ENCODE measurements around the gene ADGRF1.
"Not testable (repeated sequence)": the region's sequence is repeated elsewhere in the genome, so short reads cannot be mapped to it uniquely, and the experiment has no call there.

Gene ADGRF1

DNA sequence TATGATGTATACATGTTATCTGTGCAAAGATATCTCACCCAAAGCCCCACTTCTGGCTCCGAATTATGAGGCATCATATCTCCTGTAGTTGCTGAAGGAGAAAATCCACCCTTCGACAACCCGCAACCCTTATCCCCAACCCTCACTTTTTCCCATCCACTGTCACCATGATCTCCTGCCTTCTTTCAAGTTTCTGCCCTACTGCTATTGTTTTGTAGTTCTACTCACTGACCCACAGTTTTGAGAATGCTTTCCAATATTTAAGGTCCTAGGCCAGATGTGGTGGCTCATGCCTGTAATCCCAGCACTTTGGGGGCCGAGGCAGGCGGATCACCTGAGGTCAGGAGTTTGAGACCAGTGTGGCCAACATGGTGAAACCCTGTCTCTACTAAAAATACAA, 22.2 kb downstream of the ADGRF1 start:
- no peak for DNase-seq

DNA sequence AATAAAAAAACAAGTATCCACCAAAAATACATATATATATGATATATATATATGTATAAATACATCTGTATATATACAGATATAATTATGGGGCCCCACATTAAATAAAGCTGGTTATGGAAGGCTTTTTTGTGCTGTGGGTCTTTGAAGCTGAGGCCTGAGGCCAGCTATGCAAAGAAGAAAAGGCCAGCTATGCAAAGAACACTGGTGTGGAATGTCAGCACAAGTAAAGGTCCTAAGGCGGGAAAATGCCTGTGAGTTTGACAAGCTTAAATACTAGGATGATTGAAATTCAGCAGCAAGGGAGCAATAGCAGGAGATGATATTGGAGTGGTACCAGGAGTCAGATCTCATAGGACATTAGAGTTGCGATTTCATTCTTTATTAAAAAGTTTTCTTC, 25.2 kb downstream of the ADGRF1 start:
- no peak for DNase-seq

DNA sequence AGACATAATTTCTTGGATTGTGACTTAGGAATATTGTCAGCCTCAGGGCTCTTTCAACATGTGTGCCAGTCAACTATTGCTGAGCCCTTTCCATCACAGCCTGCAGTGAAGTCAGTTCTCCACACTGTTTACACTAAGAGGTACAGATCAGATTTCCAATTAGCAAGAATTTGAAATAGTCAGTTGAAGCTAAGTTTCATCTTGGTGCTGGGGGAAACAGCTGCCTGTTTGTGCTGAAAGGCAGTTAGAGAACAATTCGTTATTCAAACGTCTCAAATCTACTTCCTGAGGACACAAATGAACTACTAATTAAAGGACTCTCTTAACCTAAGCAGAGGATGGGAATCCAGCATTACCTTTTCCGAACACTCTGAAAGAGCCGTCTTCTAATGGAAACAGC, 25.9 kb downstream of the ADGRF1 start:
- DNase-seq, result no peak

DNA sequence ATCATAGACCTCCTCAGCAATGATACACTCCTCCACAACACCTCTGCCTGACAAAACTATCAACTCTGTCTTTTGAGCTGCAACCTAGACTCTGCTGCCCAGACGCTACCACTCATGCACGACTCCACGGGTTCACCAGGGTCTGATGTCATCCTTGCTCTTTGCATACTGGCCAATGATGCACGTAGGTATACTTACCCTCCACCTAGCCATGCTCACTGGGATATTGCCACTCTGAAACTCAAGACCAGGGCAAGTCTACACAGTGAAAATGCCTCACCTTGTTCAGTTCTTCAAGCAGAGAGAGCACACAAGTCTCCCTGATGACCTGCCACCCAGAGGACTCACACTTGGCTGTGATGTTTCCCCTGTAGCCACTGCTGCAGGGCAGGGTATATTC, 27.7 kb downstream of the ADGRF1 start:
- DNase-seq, result no peak

DNA sequence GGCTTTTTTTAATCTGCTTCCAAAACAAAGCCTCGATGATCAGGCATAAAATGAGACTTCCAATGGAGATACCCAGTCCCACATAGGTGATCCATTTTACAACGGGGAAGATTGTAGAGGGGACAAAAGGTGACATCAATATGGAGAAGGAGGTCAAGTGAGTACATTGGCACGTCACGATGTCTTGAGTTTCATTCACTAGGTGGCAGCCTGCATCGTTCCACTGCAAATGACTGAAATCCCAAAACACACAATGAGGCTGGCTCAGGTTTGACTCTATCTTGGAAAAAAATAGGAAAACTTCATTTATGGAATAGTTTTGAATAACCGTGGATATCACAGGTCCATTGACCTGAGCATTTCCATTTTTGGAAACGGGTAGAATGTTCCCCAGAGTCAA, 32.5 kb downstream of the ADGRF1 start:
- no peak for DNase-seq

DNA sequence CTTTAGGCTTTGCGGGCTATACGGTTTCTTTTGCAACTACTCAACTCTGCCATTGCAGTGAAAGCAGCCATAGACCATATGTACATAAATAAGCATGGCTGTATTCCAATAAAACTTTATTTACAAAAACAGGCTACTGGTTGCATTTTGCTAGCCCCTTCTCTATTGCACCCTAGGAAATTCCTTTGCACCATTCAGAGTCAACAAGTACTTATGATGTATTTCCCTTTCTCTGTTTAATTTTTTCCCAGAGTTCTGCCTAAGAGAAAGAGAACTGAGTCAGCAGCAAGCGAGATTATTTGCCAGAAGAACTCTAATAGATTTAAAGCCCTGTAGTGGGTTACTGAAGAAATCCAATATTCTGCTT, 33.8 kb downstream of the ADGRF1 start:
- no peak for DNase-seq

DNA sequence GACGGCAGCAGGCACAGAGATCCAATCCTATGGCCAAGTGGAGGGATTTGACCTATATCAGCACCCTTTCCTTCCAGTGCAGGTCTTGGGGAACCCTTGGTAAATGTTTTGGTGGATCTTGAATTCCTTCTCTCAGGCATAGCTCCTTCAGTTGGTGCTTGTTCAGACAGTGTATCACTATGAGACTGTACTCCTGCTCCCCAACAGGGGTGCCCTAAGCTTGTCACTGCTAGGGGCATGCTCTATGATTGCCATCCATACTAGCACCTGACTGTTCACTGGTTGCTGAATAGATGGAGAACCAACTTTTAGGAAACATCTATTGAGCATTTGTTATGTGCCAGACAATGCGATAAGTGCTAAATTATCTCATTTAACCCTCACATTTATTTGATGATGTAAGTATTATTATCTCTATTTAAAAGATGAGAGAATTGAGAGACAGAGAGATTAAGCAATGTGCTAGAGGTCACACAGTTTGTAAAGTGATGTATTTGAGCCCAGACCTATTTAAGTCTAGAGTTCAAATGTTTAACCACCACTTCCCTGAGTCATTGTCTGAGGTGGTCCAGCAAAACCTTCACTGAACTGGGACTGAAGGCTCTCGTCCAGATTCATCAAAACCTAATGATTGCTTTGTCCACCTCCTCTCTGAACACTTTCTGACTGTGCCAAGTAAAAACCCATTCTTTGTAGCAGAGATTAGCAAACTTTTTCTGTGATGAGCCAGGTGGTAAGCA, 34.3 kb downstream of the ADGRF1 start:
- DNase-seq, result no peak

DNA sequence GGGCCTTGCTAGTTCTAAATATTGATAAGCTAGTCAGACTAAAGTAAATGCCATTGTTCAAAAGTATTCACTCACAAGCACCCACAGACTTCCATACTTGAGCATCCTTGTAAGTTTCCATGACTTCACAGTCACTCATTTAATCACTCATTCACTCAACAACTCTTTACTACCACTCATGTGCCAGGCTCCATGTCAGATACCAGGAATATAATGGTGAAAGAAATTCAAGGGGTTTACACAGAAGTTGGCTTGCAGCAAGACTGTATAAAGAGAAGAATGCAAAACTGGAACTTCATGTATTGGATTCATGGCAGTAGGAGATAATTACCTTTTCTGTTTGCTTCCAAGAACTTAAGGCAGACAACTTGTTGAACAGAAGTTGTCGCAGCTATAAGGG, 36.6 kb downstream of the ADGRF1 start:
- DNase-seq, result no peak

DNA sequence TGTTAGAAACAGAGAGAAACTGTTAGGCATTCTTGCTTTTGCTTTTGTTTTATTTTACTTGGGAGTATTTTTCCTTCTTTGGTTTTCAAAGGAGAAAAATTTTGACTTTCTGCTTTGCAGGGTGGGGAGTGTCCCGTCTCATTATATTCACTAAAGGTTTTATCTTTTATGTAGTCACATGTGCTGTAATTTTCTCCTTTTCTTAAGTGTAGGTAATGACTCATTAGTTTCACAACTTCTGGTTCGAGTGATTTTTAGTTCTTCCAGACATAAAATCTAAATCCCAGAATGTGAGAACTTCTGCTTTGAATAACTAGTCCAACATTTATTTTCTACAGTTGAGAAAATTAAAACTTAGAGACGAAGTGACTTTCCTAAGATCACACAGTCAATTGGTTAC, 37.7 kb downstream of the ADGRF1 start:
- DNase-seq, result no peak

DNA sequence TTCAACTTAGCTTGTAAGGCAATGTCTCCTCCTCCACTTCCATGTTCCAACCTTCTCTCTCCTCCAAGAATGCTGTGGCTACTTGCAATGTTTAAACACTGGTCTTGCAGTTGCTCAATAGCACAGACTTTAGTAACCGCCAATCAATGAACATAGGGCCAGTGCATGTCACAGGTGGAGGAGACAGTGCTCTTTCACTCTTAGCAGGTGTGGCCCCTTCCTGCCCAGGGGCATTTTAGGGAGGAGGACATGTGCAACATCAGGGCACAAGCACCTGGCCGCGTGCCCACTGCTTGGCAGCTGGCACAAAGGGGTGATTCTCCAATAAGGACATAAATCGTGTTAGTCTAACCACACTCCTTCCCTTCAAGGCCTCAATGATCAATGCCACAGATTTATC, 41.3 kb downstream of the ADGRF1 start:
- DNase-seq, result no peak

DNA sequence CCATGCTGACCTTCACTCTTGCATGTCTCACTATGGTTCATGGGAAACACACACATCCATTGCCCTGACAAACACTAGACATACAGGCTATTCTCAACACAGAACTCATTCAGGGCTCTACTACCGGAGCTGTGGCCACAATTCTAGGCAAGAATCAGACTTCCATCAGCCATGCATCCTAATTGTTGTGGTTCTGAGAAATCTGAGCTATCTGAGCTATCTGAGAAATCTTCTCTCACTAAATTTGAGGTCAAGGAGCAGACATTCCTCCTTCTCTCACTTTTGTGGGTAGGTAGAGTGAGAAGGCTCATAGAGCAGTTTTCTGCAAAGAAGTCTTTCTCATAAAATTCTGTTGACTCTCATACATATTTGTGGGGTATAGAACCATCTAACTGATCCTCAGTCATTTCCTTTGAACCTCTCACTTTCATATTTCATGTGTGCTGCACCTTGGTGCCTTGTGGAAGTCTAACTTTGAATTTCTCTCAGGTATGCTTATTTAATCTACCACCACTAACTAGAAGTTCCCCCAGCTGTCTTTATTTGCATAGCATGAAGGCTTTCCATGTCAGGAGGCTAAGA, 43.6 kb downstream of the ADGRF1 start:
- no peak for DNase-seq

DNA sequence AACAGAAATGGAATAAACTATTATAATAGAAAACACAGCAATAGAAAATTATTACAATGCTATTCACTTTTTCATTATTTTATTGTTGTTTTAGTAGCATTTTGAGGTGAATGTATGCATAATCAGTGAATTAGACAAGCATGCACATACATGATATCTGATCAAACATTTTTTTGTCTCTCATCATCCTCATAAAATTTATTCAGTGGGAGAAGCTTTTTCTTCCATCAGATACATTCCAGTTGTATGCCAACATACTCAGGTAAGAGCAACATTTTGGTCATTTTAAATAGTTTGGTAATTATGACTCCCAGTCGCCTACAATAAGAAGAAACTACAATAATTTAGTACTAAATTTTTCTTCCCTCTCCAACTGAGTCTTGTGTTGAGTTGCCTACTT, 44.5 kb downstream of the ADGRF1 start:
- DNase-seq, result no peak

DNA sequence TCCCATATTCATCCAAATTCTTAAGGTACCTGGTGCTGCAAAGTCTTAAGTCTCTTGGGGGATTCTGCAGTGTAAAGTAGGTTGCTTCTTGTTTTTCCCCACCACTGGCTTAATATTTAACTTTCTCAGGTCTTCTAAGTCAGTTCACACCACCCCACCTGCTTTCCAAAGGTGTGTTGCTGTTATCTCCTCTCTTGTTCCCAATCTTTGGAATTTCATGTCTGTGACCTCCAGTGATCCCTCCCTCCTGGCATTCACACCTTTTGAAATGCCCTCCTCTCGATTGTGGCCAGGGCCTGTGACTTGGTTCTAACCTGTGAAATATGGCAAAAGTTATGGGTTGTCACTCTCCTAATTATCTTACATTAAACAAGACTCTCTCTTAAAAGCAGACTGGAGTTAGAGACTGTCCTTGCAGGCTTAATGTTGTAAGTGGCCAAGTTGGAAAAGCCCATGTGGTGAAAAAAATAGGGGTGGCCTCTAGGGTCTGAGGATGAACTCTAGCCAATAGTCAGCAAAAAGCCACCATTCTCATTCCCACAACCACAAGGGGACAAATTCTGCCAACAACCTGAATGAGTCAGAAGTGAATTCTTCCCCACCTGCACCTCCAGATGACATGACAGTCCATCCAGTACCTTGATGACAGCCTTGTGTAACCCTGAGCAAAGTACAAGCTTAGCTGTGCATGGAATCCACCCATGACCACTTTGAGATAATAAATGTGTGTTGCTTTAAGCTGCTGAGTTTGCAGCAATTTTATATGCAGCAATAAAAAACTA, 45.1 kb downstream of the ADGRF1 start:
- no peak for DNase-seq

DNA sequence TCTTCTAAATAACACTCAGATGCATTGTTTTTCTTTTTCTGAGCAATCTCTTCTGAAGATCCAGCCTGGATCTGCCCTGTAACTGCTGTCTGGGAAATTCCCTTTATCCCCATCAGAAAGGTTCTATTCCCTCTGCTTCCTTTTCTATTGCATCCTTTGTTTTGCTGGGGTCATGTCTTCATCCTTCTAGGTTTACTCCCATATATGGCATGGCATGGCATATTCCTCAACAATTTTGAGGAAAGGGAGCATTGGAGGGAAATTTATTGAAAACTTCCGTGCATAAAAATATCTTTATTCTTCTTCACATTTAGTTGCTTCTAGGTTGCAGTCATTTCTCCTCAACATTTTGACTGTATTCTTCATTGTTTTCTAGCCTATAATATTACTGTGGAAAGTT, 47.2 kb downstream of the ADGRF1 start:
- DNase-seq, result no peak

DNA sequence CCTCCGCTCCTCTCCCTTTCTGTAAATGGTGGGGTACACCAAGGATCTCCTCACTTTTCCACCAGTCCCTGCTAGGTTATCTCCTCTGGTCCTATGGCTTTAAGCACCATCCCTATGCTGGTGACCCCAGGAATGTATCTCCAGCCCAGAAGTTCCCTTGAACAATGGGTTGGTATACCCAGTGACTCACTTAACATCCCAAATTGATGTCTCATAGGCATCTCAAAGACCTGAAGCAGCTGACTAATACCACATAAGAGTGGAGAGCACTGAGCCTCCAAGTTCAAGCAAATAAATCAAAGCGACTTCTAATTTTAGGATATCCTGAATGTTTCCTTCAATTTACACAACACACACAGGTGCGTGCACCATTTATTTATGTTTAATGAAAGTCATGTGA, 48.3 kb downstream of the ADGRF1 start:
- DNase-seq, result no peak

DNA sequence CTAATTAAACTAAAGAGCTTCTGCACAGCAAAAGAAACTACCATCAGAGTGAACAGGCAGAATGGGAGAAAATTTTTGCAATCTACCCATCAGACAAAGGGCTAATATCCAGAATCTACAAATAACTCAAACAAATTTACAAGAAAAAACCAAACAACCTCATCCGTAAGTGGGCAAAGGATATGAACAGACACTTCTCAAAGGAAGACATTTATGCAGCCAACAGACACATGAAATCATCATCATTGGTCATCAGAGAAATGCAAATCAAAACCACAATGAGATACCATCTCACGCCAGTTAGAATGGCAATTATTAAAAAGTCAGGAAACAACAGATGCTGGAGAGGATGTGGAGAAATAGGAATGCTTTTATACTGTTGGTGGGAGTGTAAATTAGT, 49.7 kb downstream of the ADGRF1 start:
- DNase-seq, result not testable (repeated sequence)

DNA sequence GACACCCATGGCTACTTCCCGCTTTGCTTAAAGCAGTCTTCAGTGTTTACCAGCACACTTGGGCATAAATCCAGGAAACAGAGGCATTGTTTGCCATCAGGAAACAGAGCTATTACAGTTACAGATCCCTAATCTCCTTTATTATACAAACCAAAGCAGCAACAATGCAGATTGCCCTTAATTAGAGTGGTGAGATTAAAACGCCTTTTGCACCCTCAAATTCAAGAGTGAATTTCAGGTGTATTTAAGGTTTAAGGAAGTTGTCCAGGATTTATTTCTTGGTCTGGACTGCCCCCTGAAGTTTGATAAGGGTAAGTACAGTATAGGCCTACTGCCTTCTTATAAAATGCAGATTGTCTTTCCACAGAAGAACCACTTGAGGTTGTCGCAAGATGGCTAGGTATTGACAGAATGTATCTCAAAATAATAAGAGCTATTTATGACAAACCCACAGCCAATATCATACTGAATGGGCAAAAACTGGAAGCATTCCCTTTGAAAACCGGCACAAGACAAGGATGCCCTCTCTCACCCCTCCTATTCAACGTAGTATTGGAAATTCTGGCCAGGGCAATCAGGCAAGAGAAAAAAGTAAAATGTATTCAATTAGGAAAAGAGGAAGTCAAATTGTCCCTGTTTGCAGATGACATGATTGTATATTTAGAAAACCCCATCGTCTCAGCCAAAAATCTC, 51.2 kb downstream of the ADGRF1 start:
- DNase-seq, result not testable (repeated sequence)

DNA sequence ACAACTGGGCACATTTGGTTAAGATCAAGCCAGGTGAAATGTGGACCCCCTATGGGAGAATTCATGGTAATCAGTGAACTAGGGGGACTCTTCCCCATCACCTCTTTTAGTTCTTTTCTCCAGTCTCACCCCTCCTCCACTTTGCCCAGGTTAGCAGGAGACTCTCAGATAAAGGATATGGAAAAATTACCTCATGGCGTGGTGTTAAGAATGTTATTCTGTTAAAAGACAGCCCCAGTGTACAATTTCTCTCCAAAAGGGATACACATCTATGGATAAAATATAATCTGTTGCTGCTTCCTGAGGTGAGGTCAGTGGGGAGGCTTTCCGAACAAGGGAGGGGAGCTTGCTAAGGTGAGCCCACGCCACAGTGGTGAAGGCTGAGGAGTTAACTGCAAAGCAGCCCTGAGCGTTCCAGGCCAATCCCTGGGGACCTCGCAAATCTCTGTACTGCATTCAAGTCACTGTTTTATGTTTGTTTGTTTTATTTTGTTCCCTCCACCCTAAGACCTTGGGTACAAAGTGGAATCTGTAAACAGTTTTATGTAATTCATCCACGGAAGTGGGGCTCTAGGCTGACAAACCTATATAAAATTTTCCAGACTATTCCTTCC, 52.0 kb downstream of the ADGRF1 start:
- no peak for DNase-seq

DNA sequence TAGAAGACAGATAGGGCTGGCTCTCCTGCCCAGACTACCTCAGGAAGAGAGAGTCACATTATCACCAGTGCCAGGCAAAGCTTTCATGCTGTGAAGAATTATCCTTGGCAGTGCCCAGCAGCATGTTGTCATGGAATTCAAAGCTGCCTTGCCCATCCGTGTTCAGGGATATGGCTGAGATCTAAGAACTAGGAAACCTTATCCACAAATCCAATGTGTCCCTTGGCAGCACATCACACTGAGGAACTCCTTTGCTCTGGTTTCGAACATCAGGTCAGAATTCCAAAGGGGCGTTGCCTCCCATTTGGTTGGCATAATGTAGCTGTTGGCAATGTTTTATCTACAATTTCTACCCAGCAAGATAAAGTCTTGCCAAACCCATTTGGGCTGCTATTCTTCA, 52.7 kb downstream of the ADGRF1 start:
- no peak for DNase-seq

DNA sequence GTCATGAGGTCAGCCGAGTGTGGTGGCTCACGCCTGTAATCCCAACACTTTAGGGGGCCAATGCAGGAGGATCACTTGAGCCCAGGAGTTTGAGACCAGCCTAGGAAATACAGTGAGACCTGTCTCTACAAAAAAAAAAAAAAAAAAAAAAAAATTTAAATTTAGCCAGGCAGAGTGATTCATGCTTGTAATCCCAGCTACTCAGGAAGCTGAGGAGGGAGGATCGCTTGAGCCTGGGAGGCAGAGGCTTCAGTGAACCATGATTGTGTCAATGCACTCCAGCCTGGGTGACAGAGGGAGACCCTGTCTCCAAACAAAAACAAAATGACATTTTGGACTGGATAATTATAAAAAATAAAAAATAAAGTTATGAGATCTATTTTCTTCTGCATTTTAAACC, 56.2 kb downstream of the ADGRF1 start:
- DNase-seq, result no peak

DNA sequence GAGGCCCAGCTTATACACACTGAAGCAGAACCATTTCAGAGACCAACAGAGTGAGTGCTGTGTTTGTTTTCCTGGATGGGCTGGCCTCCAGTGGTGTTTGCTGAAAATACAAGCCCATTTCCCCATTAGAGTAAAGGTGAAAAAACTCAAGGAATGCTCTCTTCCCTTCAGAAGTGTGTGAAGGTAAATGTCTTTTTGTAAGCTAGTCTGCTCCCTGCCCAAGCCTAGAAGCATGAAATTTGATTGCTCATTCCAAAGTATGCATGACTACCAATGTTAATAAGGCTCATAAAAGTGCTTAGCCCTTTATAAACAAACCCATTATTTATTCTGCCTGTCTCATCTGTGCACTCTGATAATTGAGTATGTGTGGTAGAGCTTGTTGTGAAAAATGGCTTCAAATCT, 59.1 kb downstream of the ADGRF1 start:
- DNase-seq, result no peak

DNA sequence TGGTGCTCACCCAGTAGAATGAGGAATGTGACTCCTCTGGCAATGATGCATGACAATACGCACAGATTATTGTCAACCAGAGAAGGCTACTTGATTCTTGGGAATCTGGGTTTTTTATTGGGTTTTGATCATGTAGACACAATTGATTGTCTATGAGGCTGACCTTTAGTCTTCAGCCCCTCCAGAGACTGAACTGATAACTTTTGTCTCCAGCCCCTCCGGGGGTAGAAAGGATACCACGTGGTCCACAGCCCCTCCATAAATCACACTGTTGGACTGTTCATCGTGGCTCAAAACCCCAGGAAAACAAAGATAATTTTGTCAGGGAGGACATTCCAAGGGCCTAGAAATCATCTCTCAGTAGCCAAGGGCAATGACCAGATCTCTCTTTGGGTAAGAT, 62.9 kb downstream of the ADGRF1 start:
- DNase-seq, result no peak

DNA sequence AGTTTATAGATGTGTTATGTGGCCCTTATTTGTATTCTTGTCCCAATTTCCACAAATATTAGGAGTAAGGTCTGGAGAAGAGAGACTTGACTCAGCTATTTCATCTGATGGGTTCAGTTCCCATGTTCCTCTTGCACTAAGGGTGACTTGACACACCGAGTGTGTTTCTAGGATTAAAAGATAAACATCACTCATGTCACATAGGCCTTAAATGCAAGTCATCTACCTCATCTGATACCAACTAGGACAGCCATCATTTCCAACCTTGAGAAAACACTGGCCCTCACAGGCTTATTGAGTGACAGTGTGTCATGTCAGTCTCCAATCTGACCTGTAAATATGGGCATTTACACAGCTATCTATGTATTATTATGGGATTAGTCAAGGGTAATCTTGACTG, 67.3 kb downstream of the ADGRF1 start:
- DNase-seq, result no peak
